ENCODE measurements around the gene PARD3.

Gene PARD3

DNA sequence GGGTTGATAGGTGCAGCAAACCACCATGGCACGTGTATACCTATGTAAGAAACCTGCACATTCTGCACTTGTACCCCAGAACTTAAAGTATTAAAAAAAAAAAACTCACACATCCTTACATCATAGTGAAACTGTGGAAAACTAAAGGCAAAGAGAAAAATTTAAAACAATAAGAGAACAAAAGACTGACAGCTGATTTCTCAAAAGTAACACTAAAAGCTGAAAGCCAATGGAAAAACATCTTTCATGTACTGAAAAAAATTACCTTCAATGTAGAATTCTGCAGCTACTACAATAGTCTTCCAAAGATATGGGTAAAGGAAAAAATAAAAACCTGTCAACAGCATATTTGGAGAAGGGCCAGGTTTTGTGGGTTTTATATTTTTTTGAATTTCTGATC lies 751.5 kb downstream of the PARD3 start:
- DNase-seq (ENCODE audit: low read depth, low spot score), result no peak
- ChIA-PET POLR2A (no interaction called here), CTCF (no interaction called here)
- TF ChIP-seq, protein P1, sequence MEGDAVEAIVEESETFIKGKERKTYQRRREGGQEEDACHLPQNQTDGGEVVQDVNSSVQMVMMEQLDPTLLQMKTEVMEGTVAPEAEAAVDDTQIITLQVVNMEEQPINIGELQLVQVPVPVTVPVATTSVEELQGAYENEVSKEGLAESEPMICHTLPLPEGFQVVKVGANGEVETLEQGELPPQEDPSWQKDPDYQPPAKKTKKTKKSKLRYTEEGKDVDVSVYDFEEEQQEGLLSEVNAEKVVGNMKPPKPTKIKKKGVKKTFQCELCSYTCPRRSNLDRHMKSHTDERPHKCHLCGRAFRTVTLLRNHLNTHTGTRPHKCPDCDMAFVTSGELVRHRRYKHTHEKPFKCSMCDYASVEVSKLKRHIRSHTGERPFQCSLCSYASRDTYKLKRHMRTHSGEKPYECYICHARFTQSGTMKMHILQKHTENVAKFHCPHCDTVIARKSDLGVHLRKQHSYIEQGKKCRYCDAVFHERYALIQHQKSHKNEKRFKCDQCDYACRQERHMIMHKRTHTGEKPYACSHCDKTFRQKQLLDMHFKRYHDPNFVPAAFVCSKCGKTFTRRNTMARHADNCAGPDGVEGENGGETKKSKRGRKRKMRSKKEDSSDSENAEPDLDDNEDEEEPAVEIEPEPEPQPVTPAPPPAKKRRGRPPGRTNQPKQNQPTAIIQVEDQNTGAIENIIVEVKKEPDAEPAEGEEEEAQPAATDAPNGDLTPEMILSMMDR (IDR thresholded peaks at IDR 0.05; ENCODE audit: insufficient read depth, low read length, missing control alignments), result no peak
- no peak overlapping the region for H3K4me3 ChIP-seq (ENCODE audit: low read depth, low read length)

DNA sequence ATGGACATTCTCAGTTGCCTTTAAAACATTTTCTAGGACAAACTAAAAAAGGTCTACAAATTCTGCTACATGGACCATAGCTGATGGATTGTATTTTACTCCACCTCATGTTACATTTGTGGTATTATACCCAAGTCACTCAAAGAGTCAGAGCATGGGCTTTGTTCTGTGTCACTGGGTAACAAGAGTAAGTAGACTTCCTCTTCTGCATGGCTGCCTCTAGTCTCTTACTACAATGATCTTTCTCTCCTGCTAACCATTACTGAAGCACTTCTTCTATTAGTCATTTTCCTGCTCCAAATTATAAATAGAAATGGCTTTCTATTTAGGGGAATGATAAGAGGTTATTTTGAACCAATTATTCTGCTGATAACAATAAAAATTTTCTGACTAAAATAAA lies 753.3 kb downstream of the PARD3 start:
- TF ChIP-seq, protein P1 (IDR thresholded peaks at IDR 0.05; ENCODE audit: insufficient read depth, low read length, missing control alignments), result no peak
- no peak for DNase-seq (ENCODE audit: low read depth, low spot score)
- CTCF ChIA-PET, result no interaction called here
- POLR2A ChIA-PET, result no interaction called here
- no peak overlapping the region for H3K4me3 ChIP-seq (ENCODE audit: low read depth, low read length)

All from AG04449 (cell line).